Prostate gland (tissue), 2 donors: ENCODE results near the gene YTHDC1. TPM values are rescaled to one million over a fixed set of nuclear protein-coding genes. Genes with fewer than 3 reads are reported as not detected.

Source experiments
- DNase-seq: peaks from one replicate; pipeline ENCODE4 v3.0.0-alpha.2; 2019; ENCODE audit warnings: low spot score
- H3K27ac ChIP-seq, 2 donors: fragments of 200-600 bp; sonication (generic); 2 replicates each; pipeline ENCODE4 v1.5.1; 2017 to 2019
- H3K27me3 ChIP-seq: fragments of 200-600 bp; sonication (generic); replicated peaks from 2 replicates; pipeline ENCODE4 v1.5.1; 2019; ENCODE audit not compliant: insufficient read depth
- H3K36me3 ChIP-seq, 2 donors: fragments of 200-600 bp; sonication (generic); 1 replicate in 1 of 2; 2 replicates in 1 of 2; pipeline versions ENCODE4 v1.5.1 to v1.8.1; 2017 to 2019
- H3K4me1 ChIP-seq: fragments of 200-600 bp; sonication (generic); replicated peaks from 2 replicates; pipeline ENCODE4 v1.5.1; 2019
- H3K4me3 ChIP-seq, 2 donors: fragments of 200-600 bp; sonication (generic); 2 replicates each; pipeline ENCODE4 v1.5.1; 2017 to 2019
- H3K9me3 ChIP-seq: fragments of 200-600 bp; sonication (generic); 2 replicates; pipeline ENCODE4 v1.5.1; 2017
- POLR2A ChIP-seq: fragments of 450-650 bp; IDR thresholded peaks from one replicate; pipeline ENCODE4 v1.6.1; 2016; ENCODE audit warnings: antibody characterized with exemption, mild to moderate bottlenecking
- POLR2AphosphoS5 ChIP-seq: sonication (generic); formaldehyde crosslinking; IDR thresholded peaks from one replicate; pipeline ENCODE4 v1.6.1; 2017; ENCODE audit warnings: antibody characterized with exemption
- WGBS: methylation state at CpG from one replicate; pipeline ENCODE4 v1.1.5; 2018; 5-methylcytosine and 5-hydroxymethylcytosine counted together
- intact Hi-C: fragments of 100-400 bp; cut with DNase I; formaldehyde crosslinking; loops from one replicate; pipeline ENCODE4 v1.14.2; 2022
- total RNA-seq, 2 donors: library from RNA; depleted of rRNA; stranded (reverse); fragments of >200 nt; gene quantifications; one replicate each; pipeline ENCODE4 v1.1.0, GENCODE V29; 2016
- TF ChIP-seq, protein P1 (sequence below), 4 experiments: fragments of 200-600 bp in 2 of 4; fragments of 450-650 bp in 2 of 4; sonication (generic) in 2 of 4; IDR thresholded peaks; 1 replicate in 3 of 4; 2 replicates in 1 of 4; pipeline ENCODE4 v1.5.1; 2016 to 2019; ENCODE audit warnings: antibody characterized with exemption in 4 of 4, mild to moderate bottlenecking in 2 of 4, moderate library complexity in 2 of 4

Gene YTHDC1
- total RNA-seq, 2 donors from 2014 or later, result 57.7 to 91.6 TPM

- DNase-seq, result no peak
- no peaks in the 10 kb centered on the region for H3K9me3 ChIP-seq
- WGBS, result 0% methylated on average over 4 of the region's 4 CpGs
- no peaks in the 10 kb centered on the region for H3K36me3 ChIP-seq
- H3K27me3 ChIP-seq, result no peaks in the 10 kb centered on the region
- H3K27ac ChIP-seq, result peak overlapping the region; percentile 98 to 99
- H3K4me1 ChIP-seq, result no peaks in the 10 kb centered on the region
- TF ChIP-seq POLR2A (no peak), POLR2AphosphoS5 (no peak)
- TF ChIP-seq, protein P1, sequence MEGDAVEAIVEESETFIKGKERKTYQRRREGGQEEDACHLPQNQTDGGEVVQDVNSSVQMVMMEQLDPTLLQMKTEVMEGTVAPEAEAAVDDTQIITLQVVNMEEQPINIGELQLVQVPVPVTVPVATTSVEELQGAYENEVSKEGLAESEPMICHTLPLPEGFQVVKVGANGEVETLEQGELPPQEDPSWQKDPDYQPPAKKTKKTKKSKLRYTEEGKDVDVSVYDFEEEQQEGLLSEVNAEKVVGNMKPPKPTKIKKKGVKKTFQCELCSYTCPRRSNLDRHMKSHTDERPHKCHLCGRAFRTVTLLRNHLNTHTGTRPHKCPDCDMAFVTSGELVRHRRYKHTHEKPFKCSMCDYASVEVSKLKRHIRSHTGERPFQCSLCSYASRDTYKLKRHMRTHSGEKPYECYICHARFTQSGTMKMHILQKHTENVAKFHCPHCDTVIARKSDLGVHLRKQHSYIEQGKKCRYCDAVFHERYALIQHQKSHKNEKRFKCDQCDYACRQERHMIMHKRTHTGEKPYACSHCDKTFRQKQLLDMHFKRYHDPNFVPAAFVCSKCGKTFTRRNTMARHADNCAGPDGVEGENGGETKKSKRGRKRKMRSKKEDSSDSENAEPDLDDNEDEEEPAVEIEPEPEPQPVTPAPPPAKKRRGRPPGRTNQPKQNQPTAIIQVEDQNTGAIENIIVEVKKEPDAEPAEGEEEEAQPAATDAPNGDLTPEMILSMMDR (IDR thresholded peaks at IDR 0.05), result no peak
- H3K4me3 ChIP-seq, result peak overlapping the region; percentile 94
- intact Hi-C loops, result no loop called here
Observed at GRCh38 chr4:68348577-68348976, 1.3 kb downstream of the YTHDC1 start.

DNA sequence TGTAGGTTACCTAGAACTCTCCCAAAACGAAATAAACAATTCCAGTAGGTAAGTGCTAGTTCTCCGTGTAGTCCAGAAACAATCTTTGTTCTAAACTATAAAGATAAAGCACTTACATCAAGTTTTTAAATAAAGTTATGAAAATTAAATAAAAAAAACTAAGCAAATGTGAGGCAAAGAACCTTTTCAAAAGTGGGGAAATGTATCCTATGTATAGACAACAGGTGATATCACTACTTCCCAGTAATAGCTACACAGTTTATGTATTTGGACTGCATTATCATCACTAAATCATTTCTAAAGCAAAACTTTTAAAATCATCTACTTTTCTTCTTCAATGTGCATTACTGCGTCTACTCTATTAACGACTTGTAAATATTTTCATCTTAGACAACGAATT, 2.0 kb downstream of the YTHDC1 start:
- Histone ChIP-seq H3K4me1 (no peaks in the 10 kb centered on the region), H3K4me3 (peak overlapping the region; percentile 94), H3K27me3 (no peaks in the 10 kb centered on the region), H3K9me3 (no peaks in the 10 kb centered on the region), H3K36me3 (no peaks in the 10 kb centered on the region), H3K27ac (no peak overlapping the region)
- WGBS, result 14% methylated on average over 5 of the region's 5 CpGs
- TF ChIP-seq, protein P1 (IDR thresholded peaks at IDR 0.05), result no peak
- TF ChIP-seq POLR2A (no peak), POLR2AphosphoS5 (no peak)
- no peak for DNase-seq
- intact Hi-C loops, result no loop called here

DNA sequence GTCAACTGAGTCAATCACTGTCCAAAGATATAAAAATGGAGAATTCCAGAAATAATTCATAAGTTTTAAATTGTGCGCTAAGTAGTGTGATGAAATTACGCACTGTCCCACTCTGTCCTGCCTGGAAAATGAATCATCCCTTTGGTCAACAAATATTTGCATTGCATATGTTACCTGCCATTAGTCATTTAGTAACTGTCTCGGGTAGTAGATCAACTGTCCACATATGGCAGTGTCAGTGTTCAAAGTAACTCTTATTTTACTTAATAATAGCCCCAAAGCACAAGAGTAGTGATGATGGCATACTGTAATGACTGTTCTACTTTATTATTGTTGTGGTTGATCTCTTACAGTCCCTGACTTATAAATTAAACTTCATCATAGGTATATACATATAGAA, 3.4 kb downstream of the YTHDC1 start:
- Histone ChIP-seq H3K36me3 (no peaks in the 10 kb centered on the region), H3K9me3 (no peaks in the 10 kb centered on the region), H3K4me1 (peaks cover 4% of the 10 kb centered on the region), H3K4me3 (no peak overlapping the region), H3K27me3 (no peaks in the 10 kb centered on the region), H3K27ac (no peak overlapping the region)
- no peak for DNase-seq
- intact Hi-C loops, result no loop called here
- 81% methylated on average over 3 of the region's 3 CpGs for WGBS
- TF ChIP-seq, protein P1 (IDR thresholded peaks at IDR 0.05), result no peak
- TF ChIP-seq POLR2A, result no peak
- TF ChIP-seq POLR2AphosphoS5, result no peak

DNA sequence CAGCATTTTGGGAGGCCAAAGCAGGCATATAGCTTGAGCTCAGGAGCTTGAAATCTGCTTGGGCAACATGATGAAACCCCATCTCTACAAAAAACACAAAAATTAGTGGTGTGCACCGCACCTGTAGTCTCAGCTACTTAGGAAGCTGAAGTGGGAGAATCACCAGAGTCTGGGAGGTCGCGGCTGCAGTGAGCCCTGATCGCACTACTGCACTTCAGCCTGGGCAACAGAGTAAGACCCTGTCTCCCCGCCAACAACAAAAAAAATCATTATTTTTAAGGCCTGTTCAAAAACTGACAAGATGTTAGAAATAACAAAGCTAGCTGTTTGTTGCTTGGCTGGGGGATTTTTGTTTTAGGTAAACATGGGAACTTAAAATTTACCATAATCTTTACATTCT, 5.1 kb downstream of the YTHDC1 start:
- no peak for TF ChIP-seq POLR2AphosphoS5
- TF ChIP-seq, protein P1 (IDR thresholded peaks at IDR 0.05), result no peak
- no peak for TF ChIP-seq POLR2A
- H3K27ac ChIP-seq, result no peak overlapping the region
- H3K4me3 ChIP-seq, result no peak overlapping the region
- no peaks in the 10 kb centered on the region for H3K36me3 ChIP-seq
- 84% methylated on average over 5 of the region's 5 CpGs for WGBS
- intact Hi-C loops, result no loop called here
- peaks cover 8% of the 10 kb centered on the region for H3K4me1 ChIP-seq
- no peak for DNase-seq
- no peaks in the 10 kb centered on the region for H3K9me3 ChIP-seq
- no peaks in the 10 kb centered on the region for H3K27me3 ChIP-seq

GRCh38 chr4:68344049-68344448, 5.8 kb downstream of the YTHDC1 start:
- Histone ChIP-seq H3K9me3 (no peaks in the 10 kb centered on the region), H3K36me3 (no peaks in the 10 kb centered on the region), H3K27ac (no peak overlapping the region), H3K27me3 (no peaks in the 10 kb centered on the region), H3K4me1 (peaks cover 8% of the 10 kb centered on the region), H3K4me3 (no peak overlapping the region)
- intact Hi-C loops, result no loop called here
- WGBS, result 26% methylated on average over 2 of the region's 2 CpGs
- DNase-seq, result no peak
- TF ChIP-seq POLR2A (no peak), POLR2AphosphoS5 (no peak)
- TF ChIP-seq, protein P1 (IDR thresholded peaks at IDR 0.05), result no peak
